GM19099 (cell line): Measurements from ENCODE around the gene TULP4.

ENCODE experiments used
- POLR2A ChIP-seq: IDR thresholded peaks from 3 replicates; pipeline ENCODE4 v1.6.1; 2011; ENCODE audit warnings: low read depth; ENCODE audit not compliant: insufficient read length; ENCODE audit errors: extremely low read depth

TULP4 gene

GRCh38 chr6:158312165-158312564 lies at the start of gene TULP4:
Gene TULP4, plus strand, starts transcription at chr6:158312465. Its CDS starts 1,552 bp downstream, at chr6:158314017.
- no peak for TF ChIP-seq POLR2A

- no peak for TF ChIP-seq POLR2A
Measured at GRCh38 chr6:158262755-158263154, 49.5 kb upstream of the TULP4 start.

GRCh38 chr6:158264180-158264579 lies 48.1 kb upstream of the TULP4 start:
- TF ChIP-seq POLR2A, result no peak

GRCh38 chr6:158266131-158266530 lies 46.1 kb upstream of the TULP4 start:
- TF ChIP-seq POLR2A, result no peak

GRCh38 chr6:158268361-158269147 lies 43.7 kb upstream of the TULP4 start:
- TF ChIP-seq POLR2A, result no peak

GRCh38 chr6:158269657-158270056 lies 42.6 kb upstream of the TULP4 start:
- TF ChIP-seq POLR2A, result no peak

- TF ChIP-seq POLR2A, result no peak
Measured at GRCh38 chr6:158270389-158271127, 41.7 kb upstream of the TULP4 start.

GRCh38 chr6:158272324-158272723 lies 39.9 kb upstream of the TULP4 start:
- no peak for TF ChIP-seq POLR2A

GRCh38 chr6:158278004-158278403 lies 34.3 kb upstream of the TULP4 start:
- TF ChIP-seq POLR2A, result no peak

- no peak for TF ChIP-seq POLR2A
Measured at GRCh38 chr6:158279615-158280014, 32.6 kb upstream of the TULP4 start.

GRCh38 chr6:158283304-158283980 lies 28.8 kb upstream of the TULP4 start:
- no peak for TF ChIP-seq POLR2A

GRCh38 chr6:158284007-158284875 lies 28.0 kb upstream of the TULP4 start:
- no peak for TF ChIP-seq POLR2A

- no peak for TF ChIP-seq POLR2A
Measured at GRCh38 chr6:158284876-158285655, 27.2 kb upstream of the TULP4 start.

GRCh38 chr6:158285656-158286021 lies 26.6 kb upstream of the TULP4 start:
- no peak for TF ChIP-seq POLR2A
